ENCODE measurements around the gene TMOD1. TPM values are rescaled to one million over a fixed set of nuclear protein-coding genes. Genes with fewer than 3 reads are reported as not detected.
A peak's percentile ranks its signal among the peaks of the same experiment; 100 is the strongest.

Gene TMOD1
- total and polyA plus RNA-seq, 9 of the 15 experiments (the other 6 are each of a cell fraction or from before 2014, with no cell fraction given) = 7.1 to 41.2 (median 14.2) TPM

- TF ChIP-seq USF1 (CRISPR knock-in tag; IDR thresholded peaks at IDR 0.05) (no peak), MCM5 (IDR thresholded peaks at IDR 0.05; ENCODE audit: low read depth) (no peak), ATF7 (IDR thresholded peaks at IDR 0.05) (peak; percentile 67), TRIM28 (IDR thresholded peaks at IDR 0.05) (no peak), POLR3A (IDR thresholded peaks at IDR 0.05; ENCODE audit: borderline replicate concordance, extremely low read depth, insufficient read depth, insufficient read length) (no peak), TBP (optimal IDR thresholded peaks at IDR 0.05; ENCODE audit: low read depth, low read length) (peak; percentile 27), SLC30A9 (CRISPR knock-in tag; IDR thresholded peaks at IDR 0.05) (no peak), NR3C1 (CRISPR knock-in tag; IDR thresholded peaks at IDR 0.05) (no peak), GTF2B (IDR thresholded peaks at IDR 0.05; ENCODE audit: extremely low read depth, insufficient read length) (no peak), HIVEP1 (CRISPR knock-in tag; IDR thresholded peaks at IDR 0.05) (no peak), NCOR1 (IDR thresholded peaks at IDR 0.05) (no peak)
- TF ChIP-seq, protein P1, sequence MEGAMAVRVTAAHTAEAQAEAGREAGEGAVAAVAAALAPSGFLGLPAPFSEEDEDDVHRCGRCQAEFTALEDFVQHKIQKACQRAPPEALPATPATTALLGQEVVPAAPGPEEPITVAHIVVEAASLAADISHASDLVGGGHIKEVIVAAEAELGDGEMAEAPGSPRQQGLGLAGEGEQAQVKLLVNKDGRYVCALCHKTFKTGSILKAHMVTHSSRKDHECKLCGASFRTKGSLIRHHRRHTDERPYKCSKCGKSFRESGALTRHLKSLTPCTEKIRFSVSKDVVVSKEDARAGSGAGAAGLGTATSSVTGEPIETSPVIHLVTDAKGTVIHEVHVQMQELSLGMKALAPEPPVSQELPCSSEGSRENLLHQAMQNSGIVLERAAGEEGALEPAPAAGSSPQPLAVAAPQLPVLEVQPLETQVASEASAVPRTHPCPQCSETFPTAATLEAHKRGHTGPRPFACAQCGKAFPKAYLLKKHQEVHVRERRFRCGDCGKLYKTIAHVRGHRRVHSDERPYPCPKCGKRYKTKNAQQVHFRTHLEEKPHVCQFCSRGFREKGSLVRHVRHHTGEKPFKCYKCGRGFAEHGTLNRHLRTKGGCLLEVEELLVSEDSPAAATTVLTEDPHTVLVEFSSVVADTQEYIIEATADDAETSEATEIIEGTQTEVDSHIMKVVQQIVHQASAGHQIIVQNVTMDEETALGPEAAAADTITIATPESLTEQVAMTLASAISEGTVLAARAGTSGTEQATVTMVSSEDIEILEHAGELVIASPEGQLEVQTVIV (CRISPR knock-in tag; IDR thresholded peaks at IDR 0.05; ENCODE audit: borderline replicate concordance) = no peak
- TF ChIP-seq, protein P2, sequence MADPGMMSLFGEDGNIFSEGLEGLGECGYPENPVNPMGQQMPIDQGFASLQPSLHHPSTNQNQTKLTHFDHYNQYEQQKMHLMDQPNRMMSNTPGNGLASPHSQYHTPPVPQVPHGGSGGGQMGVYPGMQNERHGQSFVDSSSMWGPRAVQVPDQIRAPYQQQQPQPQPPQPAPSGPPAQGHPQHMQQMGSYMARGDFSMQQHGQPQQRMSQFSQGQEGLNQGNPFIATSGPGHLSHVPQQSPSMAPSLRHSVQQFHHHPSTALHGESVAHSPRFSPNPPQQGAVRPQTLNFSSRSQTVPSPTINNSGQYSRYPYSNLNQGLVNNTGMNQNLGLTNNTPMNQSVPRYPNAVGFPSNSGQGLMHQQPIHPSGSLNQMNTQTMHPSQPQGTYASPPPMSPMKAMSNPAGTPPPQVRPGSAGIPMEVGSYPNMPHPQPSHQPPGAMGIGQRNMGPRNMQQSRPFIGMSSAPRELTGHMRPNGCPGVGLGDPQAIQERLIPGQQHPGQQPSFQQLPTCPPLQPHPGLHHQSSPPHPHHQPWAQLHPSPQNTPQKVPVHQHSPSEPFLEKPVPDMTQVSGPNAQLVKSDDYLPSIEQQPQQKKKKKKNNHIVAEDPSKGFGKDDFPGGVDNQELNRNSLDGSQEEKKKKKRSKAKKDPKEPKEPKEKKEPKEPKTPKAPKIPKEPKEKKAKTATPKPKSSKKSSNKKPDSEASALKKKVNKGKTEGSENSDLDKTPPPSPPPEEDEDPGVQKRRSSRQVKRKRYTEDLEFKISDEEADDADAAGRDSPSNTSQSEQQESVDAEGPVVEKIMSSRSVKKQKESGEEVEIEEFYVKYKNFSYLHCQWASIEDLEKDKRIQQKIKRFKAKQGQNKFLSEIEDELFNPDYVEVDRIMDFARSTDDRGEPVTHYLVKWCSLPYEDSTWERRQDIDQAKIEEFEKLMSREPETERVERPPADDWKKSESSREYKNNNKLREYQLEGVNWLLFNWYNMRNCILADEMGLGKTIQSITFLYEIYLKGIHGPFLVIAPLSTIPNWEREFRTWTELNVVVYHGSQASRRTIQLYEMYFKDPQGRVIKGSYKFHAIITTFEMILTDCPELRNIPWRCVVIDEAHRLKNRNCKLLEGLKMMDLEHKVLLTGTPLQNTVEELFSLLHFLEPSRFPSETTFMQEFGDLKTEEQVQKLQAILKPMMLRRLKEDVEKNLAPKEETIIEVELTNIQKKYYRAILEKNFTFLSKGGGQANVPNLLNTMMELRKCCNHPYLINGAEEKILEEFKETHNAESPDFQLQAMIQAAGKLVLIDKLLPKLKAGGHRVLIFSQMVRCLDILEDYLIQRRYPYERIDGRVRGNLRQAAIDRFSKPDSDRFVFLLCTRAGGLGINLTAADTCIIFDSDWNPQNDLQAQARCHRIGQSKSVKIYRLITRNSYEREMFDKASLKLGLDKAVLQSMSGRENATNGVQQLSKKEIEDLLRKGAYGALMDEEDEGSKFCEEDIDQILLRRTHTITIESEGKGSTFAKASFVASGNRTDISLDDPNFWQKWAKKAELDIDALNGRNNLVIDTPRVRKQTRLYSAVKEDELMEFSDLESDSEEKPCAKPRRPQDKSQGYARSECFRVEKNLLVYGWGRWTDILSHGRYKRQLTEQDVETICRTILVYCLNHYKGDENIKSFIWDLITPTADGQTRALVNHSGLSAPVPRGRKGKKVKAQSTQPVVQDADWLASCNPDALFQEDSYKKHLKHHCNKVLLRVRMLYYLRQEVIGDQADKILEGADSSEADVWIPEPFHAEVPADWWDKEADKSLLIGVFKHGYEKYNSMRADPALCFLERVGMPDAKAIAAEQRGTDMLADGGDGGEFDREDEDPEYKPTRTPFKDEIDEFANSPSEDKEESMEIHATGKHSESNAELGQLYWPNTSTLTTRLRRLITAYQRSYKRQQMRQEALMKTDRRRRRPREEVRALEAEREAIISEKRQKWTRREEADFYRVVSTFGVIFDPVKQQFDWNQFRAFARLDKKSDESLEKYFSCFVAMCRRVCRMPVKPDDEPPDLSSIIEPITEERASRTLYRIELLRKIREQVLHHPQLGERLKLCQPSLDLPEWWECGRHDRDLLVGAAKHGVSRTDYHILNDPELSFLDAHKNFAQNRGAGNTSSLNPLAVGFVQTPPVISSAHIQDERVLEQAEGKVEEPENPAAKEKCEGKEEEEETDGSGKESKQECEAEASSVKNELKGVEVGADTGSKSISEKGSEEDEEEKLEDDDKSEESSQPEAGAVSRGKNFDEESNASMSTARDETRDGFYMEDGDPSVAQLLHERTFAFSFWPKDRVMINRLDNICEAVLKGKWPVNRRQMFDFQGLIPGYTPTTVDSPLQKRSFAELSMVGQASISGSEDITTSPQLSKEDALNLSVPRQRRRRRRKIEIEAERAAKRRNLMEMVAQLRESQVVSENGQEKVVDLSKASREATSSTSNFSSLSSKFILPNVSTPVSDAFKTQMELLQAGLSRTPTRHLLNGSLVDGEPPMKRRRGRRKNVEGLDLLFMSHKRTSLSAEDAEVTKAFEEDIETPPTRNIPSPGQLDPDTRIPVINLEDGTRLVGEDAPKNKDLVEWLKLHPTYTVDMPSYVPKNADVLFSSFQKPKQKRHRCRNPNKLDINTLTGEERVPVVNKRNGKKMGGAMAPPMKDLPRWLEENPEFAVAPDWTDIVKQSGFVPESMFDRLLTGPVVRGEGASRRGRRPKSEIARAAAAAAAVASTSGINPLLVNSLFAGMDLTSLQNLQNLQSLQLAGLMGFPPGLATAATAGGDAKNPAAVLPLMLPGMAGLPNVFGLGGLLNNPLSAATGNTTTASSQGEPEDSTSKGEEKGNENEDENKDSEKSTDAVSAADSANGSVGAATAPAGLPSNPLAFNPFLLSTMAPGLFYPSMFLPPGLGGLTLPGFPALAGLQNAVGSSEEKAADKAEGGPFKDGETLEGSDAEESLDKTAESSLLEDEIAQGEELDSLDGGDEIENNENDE (IDR thresholded peaks at IDR 0.05; ENCODE audit: low read depth, low read length) = no peak
Measured at GRCh38 chr9:97501177-97501971, at the start of gene TMOD1 (continued).

Data from K562 (cell line).